HG03469 (cell line): ENCODE measurements around the gene CABLES1.
"Not testable (repeated sequence)": the region's sequence is repeated elsewhere in the genome, so short reads cannot be mapped to it uniquely, and the experiment has no call there.

ENCODE experiments used
- ATAC-seq: cut with Tn5 transposase; IDR thresholded peaks from one replicate; pipeline ENCODE4 v1.9.1; 2021; ENCODE audit warnings: mild to moderate bottlenecking, moderate library complexity, moderate number of reproducible peaks; ENCODE audit not compliant: unreplicated experiment

The CABLES1 gene

DNA sequence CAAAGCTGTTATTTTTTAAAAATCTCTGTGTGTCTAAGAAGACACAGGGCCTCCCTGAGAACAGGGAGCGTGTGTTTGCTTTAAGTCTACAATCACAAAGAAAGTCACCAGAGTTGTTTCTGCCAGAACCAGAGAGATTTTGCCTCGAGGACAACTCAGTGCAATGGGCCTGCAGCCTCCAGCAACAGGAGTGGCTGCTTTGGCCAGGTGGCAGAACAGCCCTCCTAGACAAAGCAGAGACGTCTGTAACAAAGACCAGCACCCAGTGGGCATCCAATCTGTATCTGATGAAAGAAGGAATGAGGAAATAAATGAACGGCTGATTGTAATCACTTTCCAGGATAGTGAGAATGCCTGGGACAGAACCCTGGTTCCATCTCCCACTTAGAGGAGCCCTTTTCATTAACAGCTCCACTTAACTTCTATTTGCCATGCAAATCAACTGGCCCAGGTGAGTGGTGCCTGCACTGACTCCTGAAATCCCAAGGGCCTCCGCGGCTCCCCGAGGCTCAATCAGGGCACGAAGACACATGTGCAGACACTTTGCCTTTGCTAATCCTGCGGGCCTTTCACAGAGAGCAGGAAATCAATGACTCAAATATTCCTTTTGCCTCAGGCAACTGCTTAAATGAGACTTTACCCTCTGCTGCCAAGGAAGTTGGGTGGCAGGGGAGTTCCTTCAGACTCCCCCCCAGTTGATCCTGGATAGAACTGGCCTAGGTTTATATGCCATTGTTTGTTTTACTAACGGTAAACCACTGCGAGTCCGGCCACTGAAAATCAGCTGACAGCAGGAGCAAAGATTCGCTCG is 146.5 kb downstream of the CABLES1 start:
- no peak for ATAC-seq

DNA sequence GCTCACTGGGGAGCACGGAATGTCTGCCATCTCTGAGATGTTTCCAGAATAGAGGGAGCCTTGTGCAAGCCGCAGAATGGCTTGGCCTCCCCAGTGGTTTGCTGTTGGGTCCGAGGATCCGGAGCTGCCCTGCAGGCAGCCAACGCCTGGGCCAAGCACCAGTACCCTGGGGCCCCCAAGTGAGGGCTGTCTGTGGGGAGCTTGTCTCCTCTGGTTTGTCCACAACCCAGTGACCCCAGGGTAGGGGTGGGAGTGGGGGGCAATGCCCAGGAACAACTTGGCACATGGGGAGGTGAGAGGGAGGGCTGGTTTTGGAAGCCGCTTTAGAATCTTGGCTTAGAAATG is 147.1 kb downstream of the CABLES1 start:
- no peak for ATAC-seq

DNA sequence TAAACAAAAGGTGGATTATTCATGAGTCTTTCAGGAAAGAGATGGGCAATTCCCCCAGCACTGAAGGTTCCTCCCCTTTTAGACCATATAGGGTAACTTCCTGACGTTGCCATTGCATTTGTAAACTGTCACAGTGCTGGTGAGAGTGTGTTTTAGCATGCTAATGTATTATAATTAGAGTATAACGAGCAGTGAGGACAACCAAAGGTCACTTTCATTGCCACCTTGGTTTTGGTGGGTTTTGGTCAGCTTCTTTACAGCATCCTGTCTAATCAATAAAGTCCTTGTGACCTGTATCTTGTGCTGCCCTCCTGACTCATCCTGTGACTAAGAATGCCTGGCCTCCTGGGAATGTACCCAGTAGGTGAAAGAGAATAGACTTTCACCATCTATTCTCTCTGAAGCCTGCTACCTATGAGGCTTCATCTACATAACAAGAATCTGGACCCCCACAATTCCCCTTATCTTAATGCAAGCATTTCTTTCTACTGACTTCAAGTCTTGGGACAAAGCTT is 148.7 kb downstream of the CABLES1 start:
- peak; percentile 79 for ATAC-seq

DNA sequence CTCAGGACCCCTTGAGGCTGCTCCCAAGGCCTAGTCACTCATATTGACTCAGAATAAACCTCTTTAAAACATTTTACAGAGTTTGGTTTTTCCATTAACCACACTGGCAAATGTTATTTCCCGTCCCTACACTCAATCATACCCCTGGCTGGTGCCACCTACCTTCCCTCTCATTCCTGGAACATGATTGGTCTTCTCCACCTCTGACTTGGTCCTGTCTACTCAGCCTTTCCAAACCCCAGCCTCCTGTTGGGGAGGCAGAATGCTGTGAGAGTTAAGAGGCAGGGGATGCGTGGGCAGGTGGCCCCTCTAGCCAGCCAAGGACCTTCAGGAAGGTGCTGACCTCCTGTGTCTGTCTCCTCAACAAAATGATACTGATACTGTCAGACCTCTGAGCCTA is 149.3 kb downstream of the CABLES1 start:
- ATAC-seq, result no peak

DNA sequence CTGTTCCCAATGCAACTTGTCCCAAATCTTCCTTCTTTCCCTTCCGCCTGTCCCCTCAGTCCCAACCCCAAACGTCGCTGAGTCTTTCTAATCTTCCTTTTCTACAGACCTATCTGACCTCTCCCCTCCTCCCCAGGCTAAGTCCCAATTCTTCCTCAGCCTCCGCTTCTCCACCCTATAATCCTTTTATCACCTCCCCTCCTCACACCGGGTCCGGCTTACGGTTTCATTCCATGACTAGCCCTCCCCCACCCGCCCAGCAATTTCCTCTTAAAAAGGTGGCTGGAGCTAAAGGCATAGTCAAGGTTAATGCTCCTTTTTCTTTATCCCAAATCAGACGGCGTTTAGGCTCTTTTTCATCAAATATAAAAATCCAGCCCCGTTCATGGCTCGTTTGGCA is 150.3 kb downstream of the CABLES1 start:
- not testable (repeated sequence) for ATAC-seq

DNA sequence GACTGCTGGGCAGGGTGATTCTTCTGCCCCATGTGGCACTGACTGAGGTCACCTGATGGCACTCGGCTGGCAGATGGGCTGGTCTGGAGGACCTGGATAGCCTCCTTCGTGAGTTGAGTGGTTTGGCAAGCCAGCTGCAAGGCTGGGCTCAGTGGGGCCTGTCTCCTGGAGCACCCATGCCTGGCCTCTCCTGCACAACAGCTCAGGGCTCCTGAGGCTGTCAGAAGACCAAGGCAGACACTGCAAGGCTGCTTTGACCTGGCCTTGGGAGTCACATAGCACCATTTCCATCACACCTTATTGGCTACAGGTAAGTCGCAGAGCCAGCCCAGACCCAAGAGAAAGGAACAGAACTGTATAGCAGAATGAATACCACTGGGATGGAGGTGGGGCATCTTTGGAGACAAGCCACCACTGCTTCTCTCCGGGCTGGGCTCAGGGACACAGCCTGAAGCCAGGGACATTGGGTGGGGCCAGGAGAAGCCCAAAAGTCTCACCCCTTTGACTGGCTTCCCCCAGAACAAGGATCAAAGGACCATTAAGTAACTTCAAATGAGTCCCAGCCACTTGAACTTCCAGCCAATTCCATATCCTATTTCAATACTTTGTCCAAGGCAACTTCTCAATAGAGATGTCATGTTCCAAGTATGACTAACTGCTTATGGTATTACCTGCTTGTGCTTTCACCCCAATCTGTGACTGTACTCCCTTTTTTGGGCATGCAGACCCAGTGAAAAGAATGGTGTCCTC is 156.3 kb downstream of the CABLES1 start:
- no peak for ATAC-seq

DNA sequence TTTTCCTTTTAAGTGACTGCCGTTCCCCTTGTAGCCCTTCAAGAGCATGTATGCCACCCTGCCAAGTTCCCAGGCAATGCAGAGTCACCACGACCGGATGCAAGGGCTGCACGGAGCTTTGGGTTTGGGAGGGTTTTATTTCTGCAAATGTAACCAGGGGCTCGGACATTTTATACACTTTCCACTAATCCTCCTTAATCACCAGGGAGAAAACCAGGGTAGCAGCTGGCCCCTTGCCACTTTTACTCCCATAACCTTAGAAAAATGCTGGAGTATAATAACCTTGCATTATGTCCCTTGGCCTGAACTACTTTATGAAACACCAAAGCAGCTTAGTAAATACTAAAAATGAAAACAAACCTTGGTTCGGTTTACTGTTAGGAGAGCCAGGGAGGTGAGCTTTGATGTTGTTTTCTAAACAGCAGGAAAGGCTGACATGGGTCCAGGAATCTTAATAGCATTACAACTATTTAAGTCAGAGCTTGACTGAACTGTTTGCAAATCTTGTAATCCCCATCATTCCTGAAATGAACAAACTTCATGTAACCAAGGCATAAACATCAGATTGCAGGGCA is 165.0 kb downstream of the CABLES1 start:
- ATAC-seq, result no peak

DNA sequence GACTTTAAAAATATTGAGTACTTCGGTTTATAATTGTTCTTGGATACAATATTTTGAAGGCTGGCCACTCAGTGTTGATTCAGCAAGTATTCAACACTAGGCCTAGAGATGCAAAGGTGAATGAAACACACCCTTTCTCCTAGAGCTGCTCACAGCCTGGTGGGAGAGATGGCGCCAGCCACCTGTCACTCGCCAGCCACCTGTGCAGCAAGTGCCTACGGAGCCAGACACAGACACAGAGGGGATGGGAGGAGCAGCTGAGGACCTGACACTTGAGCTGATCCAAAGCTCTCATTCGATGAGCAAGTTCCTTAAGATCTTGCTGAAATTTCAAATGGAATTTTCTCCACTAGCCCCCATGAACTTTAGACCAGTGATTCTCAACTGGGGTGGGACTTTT is 166.7 kb downstream of the CABLES1 start:
- no peak for ATAC-seq

DNA sequence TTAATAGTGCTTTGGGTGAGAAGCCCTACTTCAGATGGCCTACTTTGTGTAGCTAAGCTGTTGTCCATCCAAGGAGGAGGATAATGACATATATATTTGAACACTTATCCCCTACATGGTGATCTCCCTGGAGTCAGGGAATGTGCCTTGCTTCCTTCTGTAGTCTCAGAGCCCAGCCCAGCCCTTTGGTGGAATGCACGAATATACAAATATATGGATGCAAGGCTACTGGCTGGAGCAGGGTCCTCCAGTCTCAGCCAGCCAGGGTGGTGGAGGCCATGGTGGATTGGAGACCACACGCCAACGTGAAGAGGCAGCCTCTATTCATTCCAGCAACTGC is 167.2 kb downstream of the CABLES1 start:
- no peak for ATAC-seq

DNA sequence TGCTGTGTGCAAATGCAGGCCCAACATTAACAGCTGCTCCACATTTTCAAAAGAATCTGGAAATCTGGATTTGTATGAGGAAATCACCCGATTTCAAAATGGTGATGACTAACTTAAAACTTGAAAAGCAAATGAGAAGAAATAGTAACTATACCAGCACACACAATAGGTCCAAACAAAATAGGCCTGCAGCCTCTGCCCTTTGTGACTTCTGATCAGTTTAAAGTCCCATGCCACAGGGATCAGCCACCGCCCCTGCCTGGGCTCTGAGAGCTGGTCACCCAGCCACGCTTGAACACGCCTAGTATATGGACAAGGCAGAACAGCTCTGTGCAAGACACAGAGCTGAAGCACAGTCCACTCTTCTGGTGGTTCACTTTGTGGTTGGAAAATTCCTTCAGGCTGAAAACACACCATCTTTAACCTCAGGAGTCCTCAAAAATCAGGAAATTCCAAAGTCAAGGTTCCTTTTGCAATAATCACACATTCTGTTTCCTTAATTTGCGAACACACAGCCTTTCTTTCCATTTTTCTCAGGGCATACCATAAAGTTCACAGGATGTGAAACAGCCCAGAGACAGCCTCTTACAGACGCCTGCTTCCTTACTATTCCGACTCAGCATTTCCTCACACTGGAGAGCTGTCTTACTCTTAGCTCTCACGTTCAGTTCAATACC is 167.7 kb downstream of the CABLES1 start:
- no peak for ATAC-seq

DNA sequence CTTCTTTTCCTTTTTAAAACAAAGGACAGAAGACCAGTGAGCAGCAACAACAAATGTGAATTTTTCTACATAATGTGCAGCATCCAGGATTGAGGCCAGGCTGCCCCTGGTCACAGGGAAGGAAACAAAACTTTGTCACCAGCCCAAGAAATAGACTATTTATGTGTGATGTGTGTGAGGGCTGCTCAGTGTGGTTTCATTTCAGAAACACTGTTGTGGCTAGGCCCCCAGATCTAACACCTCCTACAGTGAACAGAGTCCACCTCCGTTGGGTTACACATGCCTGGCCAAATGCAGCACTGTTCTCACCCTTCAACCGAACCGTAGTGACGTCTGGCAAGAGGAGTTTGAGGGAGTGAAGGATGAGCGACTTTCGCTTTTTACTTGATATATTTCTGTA is 171.5 kb downstream of the CABLES1 start:
- peak; percentile 53 for ATAC-seq

DNA sequence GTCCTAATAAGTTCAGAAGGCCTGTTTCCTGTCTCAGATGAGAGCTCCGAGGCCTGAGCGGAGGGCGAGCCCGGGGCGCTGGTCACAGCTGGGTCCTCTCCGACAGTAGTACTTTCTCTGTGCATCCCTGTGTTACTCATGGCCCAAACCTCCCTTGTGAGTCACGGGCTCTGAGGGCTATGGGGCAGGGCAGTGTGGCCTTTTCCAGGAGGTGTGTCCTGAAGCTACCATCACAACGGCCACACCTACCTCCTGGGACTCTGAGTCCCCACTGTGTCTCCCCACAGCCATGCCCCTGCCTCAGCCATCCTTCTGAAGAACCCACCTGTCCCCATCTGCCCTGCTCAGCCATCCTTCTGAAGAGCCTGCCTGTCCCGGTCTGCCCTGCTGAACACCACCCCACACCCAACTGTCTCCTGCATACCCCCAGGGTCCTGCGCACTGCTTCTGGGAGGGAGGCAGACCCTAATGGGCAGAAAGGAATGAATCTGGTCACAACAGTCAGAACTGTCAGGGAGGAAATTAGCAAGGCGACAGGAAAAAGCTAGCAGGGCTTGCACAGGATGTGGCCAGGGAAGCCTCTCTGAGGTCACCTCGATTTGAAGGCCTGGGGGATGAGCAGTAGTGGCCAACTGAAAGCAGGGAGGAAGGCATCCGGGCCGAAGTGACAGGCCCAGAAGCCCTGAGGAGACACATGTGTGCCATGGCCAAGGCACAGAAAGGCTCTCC is 172.4 kb downstream of the CABLES1 start:
- no peak for ATAC-seq
